ENCODE measurements around the gene EFS.

EFS gene

DNA sequence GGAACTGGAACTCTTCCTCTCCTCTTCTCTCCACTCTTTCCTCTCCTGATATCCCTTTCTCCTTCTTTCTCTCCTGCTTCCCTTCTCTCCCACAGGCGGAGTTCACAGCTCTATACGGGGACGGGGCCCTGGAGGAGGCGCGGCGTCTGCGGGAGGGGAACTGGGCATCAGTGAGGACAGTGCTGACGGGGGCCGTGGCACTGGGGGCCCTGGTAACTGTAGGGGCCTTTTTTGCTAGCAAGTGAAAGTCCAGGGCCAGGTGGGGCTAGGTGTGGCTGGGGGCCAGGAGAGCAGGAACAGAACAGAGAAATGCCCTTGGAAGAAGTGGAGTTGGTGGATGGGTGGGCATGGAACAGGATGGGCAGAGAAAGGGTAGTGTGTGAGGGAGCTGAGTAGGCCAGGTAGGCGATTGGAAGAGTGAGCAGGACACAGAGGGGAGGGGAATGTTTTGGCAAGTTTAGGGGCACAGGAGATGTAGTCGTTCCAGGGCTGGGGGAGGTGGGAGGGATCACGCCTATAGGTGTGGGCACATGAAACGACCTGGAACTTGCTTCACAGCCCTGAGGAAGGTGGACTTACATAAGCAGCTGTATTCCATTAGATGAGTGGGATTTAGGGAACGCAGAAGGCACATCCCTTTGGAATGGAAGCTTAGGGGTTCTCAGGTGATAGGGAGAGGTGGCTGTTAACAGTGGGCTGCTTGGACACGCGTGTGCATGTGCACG is 56.1 kb downstream of the EFS start:
- TF ChIP-seq, protein P1, sequence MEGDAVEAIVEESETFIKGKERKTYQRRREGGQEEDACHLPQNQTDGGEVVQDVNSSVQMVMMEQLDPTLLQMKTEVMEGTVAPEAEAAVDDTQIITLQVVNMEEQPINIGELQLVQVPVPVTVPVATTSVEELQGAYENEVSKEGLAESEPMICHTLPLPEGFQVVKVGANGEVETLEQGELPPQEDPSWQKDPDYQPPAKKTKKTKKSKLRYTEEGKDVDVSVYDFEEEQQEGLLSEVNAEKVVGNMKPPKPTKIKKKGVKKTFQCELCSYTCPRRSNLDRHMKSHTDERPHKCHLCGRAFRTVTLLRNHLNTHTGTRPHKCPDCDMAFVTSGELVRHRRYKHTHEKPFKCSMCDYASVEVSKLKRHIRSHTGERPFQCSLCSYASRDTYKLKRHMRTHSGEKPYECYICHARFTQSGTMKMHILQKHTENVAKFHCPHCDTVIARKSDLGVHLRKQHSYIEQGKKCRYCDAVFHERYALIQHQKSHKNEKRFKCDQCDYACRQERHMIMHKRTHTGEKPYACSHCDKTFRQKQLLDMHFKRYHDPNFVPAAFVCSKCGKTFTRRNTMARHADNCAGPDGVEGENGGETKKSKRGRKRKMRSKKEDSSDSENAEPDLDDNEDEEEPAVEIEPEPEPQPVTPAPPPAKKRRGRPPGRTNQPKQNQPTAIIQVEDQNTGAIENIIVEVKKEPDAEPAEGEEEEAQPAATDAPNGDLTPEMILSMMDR (IDR thresholded peaks at IDR 0.05; ENCODE audit: low read depth, low read length): no peak
- H3K4me3 ChIP-seq (replicated peaks in 1 of 2; ENCODE audit: low read depth in 2 of 2, low read length in 2 of 2): peak overlapping the region in 1 of 2 donors; percentile 90
- DNase-seq (ENCODE audit: low read depth in 2 of 2): no peak

DNA sequence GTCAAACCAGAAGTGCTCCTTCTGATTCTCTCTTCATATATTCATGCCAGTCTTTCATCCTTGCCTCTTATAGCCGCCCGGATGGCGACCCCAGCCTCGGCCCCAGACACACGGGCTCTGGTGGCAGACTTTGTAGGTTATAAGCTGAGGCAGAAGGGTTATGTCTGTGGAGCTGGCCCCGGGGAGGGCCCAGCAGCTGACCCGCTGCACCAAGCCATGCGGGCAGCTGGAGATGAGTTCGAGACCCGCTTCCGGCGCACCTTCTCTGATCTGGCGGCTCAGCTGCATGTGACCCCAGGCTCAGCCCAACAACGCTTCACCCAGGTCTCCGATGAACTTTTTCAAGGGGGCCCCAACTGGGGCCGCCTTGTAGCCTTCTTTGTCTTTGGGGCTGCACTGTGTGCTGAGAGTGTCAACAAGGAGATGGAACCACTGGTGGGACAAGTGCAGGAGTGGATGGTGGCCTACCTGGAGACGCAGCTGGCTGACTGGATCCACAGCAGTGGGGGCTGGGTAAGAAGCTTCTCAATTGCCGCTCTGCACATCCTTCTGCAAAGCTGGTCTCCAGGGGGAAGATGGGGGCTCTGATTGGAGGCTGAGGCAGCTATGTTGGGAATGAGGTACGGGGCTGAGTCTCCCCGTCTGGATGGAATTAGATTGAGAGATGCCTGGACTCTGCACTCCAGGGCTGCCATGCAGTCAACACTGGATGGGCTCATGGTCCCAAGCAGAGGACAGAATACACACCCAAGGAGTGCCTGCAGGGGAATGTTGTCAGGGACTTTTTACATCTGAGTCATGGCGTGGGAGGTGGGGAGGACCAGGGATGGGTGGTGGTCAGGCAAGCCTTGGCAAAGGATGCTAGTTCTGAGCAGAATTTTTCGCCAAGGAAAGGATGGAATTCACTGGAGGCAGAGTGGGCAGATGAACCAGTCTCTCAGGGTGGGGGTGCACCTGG is 57.0 kb downstream of the EFS start:
- TF ChIP-seq, protein P1 (IDR thresholded peaks at IDR 0.05; ENCODE audit: low read depth, low read length): no peak
- peak in 1 of 2 donors; percentile 35 for DNase-seq (ENCODE audit: low read depth in 2 of 2)
- H3K4me3 ChIP-seq (replicated peaks in 1 of 2; ENCODE audit: low read depth in 2 of 2, low read length in 2 of 2): peak overlapping the region; percentile 84 to 90

DNA sequence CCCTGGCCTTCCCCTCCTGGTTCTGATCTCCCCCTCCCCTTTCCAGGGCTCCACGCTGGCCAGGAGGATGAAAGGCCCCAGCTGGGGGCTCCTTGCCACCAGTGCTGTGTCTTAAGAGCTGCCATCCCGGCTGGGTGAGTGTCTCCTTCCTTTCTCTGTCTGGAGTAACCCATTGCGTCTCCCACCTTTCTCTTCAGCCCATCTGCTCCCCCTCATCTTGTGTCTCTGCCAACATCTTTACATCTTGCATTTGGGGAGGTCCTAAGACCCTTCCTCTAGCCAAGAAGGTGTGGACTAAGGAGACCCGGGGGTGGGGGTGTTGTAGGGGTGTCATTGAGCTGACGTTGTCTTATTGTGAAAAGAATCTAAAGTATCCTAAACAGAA is 57.8 kb downstream of the EFS start:
- H3K4me3 ChIP-seq (replicated peaks in 1 of 2; ENCODE audit: low read depth in 2 of 2, low read length in 2 of 2): peak overlapping the region; percentile 84 to 90
- no peak for DNase-seq (ENCODE audit: low read depth in 2 of 2)
- TF ChIP-seq, protein P1 (IDR thresholded peaks at IDR 0.05; ENCODE audit: low read depth, low read length): no peak

DNA sequence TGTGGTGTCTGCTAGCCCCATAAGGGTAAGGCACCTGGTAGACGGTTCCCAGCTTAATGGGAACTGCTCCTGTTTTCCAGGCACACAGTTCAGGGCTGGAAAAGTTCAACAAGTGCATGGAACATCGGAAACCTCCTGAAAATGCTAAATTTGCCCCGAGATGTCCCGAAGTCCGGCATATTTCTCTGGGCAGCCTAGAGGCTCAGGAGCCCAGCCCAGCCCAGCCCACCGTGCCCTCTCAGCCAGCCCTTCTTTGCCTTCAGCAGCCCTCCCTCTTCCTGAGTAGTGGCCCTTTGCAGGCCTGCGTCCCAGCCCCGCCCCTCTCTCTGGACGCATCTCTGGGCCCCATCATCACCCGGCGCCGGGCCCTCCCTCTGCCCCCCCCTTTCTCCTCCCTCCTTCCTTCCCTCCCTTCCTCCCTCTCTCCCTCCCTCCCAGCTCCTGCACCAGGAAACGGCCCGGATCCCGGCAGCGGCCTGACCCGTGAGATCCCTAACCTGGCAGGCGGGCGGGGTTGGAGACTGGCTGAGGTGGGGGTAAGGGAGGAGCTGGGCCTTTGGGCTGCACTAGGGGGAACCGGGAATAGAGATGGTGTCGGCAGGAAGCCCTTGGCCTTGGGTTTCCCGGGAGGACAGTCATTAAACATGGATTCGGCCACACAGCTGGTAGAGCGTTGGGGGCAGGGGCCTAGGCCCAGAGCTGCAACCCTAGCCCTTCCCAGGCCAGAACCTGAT is 58.4 kb downstream of the EFS start, which contains the start of gene BCL2L2:
Gene BCL2L2 (plus strand): TSS at position 422 of the 734 bp plus-strand sequence. CDS start 935 bp downstream, outside the sequence.
- H3K4me3 ChIP-seq (replicated peaks in 1 of 2; ENCODE audit: low read depth in 2 of 2, low read length in 2 of 2): peak within 1 kb of the TSS; percentile 84 to 90
- TF ChIP-seq, protein P1 (IDR thresholded peaks at IDR 0.05; ENCODE audit: low read depth, low read length): no peak
- peak; percentile 89 to 95 for DNase-seq (ENCODE audit: low read depth in 2 of 2)

Data from cardiac fibroblast (primary cell).